NCI-H510A treated with DMSO at 0.1 percent for 48 hours (cell line): ENCODE data around the gene PSEN2.
A peak's percentile ranks its signal among the peaks of the same experiment; 100 is the strongest.

ENCODE experiments used
- DNase-seq: peaks from one replicate; lab custom pipeline; 2025; lab: John Stamatoyannopoulos, UW

PSEN2 gene

DNA sequence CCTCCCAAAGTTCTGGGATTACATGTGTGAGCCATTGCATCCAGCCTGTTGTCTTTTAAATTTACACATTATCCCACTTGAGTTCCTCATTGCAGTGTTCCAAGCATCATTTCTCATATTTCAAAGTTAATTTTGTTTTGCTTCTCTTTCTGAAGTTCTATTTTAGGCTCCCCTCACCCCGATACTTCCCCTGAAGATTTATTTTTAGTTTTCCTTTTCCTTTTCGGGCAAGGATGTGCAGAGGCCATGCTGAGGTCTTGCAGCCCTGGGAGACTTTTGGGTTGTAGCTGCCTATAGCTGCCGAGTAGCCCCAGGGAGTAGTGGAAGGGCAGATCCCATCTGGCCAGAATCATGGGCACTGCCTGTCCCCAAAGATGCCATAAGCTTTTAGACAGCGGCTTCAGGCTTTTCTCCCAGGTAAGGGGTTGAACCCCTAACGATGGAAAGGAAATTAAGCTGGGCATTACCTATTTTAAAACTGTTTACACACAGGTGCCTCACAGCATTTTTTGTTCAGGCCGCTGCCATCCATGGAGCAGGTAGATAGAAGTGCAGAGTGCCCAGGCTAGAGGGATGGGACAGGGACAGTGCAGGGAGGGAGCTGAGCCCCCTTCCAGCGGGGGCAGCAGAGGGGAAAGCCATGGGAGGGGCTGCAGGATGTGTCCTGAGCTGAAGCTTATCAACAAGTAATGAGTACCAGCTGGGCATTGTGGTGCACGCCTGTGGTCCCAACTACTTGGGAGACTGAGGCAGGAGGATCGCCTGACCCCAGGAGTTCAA lies 15.9 kb downstream of the PSEN2 start:
- no peak for DNase-seq

DNA sequence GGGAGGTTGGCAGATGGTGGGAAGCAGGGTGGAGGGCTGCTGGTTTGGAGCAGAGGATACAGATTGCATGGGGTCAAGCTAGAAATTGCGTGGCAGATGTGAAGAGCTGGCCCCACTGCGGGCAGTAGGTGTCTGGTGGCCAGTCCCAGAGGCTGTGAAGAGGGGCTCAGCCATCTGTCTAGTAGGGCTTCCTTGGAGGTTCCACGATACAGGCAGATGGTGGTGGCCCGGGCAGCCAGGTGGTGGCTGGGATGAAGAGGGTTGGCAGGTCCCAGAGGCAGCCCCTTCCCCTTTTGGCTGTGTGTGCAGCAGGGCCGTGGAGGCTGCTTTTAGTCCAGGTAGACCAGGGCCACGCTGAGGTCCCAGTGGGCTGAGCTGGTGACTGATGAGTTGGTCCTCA lies 16.6 kb downstream of the PSEN2 start:
- no peak for DNase-seq

DNA sequence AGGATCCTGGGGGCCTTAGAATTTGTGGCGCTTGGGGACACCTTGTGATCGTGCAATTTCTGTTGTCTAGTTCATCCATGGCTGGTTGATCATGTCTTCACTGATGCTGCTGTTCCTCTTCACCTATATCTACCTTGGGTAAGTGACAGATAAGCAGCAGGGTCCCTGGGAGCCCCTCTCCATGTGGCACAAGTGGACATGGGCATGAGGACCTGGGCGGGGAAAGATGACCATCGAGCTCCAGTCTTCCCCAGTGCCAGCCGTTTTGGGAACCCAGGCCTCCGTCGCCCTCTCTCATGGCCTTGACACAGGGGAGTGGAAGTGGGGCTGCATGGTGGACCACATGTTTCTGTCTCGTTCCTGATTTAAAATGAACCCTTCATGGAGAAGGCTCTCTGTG lies 17.6 kb downstream of the PSEN2 start:
- DNase-seq = no peak

DNA sequence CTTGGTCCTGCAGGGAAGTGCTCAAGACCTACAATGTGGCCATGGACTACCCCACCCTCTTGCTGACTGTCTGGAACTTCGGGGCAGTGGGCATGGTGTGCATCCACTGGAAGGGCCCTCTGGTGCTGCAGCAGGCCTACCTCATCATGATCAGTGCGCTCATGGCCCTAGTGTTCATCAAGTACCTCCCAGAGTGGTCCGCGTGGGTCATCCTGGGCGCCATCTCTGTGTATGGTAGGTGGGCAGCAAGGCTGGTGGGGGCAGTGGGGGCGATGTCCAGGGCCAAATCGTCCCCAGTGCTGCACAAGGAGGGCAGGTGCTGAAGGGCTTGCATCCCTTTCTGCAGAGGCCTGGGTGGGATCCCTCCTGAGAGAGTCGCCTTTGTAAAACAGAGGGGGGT lies 18.4 kb downstream of the PSEN2 start:
- no peak for DNase-seq

DNA sequence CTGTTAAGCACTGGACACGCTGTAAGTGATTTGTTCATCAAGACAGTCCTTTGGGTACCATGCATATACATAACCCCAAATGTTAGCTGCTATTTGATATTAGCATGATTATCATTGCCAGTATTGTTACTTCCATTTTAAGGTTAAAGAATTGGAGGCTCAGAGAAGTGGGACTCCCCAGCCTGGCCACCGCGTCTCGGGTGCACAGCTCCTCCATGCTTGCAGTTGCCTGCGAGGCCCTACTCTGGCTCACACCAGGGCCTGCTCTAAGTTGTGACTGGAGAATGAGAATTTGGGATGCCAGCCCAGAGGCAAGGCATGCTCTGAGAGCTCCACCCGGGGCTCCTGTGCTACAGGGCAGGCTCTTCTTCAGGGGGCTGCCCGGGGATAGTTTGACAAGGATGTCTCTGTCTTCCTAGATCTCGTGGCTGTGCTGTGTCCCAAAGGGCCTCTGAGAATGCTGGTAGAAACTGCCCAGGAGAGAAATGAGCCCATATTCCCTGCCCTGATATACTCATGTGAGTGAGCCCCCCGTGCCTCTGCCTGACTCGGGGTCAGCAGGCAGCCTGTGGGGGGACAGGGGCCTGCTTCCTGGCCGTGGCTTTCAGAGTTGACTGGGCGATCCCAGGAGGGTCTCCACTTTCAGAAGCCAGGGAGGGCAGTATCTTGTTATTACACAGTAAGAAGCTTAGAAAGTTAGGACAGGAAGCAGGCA lies 19.4 kb downstream of the PSEN2 start:
- DNase-seq = no peak

DNA sequence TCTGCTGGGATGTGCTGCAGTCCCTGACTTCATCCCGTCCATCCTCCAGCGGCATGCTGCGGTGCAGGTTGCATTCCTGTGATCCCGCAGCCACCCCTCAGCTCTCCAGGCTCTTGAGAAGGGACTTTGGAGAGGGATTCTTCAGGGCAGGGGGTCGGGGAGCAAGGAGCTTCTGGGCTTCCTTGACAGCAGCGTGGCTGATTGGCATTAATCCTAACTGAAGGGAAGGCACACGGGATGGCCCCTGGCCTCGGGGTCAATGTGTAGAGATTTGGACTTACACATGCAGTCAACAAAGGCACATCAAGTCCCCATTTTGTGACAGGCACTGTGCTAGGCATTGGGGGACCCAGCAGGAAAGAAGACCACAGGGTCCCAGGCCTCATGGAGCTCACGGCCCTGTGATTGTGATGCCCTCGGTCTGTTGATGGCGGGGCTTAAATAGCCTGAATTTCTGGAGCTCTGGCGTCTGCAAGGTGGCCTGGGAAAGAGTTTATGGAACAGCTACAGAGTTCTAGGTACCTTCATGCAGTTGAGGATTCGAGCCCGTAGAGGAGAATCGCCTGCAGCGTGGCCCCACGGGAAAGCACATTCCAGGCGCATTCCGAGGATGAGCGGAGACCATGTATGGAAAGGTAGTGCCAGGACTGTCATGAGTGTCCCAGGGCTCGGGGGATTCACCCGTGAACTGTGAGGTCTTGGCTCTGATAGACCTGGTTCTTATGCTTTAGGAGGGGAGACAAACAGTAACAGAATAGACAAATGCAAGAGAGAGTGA lies 20.1 kb downstream of the PSEN2 start:
- DNase-seq = no peak

DNA sequence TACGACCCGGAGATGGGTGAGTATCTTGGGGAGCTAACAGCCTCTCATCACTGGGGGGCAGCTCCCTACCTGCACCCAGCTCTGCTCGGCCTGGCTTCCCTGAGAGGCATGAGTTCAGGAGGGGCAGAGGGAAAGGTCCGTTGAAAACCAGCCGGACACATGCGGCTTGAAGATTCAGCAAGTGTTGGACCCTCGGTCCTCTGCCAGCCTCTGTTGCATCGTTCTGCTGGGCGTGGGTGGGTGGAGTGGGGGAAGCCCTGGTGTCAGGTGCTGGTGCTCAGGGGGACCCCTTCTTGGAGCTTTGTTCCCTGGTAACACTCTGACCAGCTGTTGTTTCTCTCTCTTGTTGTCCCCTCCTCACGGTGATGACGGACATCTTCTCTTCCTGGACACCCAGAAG lies 20.9 kb downstream of the PSEN2 start:
- no peak for DNase-seq

DNA sequence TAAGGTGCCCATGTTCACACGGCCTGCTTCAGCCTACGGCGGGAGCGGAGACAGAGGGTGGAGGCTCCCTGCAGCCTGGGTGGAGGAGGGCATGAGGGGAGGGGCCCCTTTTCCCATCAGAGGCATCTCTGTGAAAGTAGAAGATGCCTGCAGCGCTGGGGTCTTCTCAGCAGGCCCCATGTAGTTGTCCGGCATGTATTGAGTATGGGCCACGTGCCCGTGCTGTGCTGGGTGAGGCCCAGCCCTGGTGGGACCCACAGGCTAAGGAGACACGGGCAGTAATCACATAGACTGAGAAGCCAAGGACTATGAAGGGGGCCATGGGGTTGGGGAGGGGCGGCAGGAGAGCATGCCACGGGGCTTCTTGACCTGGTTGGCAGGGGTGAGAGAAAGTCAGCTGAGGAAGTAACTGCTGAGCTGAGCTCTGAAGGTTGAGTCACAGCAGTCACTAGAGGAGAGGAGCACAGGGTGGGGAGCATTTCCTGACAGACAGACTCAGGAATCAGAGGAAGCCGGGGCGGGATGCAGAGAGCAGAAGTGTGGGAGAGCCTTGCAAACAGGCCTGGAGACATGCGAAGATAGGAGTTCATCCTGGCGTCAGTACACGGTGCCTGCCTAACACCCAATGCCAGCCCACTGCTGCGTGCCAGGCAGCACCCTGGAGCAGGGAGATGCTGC lies 21.6 kb downstream of the PSEN2 start:
- no peak for DNase-seq

DNA sequence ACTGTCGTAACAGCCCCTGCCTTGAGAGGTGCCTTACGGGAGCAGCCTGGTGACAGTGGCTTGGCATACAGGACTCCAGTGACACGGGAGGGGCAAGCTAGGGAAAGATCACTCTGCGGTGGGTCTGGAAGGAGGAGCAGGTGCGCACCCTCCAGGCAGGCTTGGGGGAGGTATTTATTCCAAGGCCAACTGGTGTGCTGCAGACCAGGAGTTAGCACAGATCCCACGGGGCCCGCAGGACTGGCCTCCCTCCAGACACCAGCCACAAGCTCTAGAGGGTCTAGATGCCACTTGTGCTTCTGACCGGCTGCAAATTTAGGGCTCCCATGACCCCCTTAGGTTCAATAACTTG lies 22.1 kb downstream of the PSEN2 start:
- no peak for DNase-seq

DNA sequence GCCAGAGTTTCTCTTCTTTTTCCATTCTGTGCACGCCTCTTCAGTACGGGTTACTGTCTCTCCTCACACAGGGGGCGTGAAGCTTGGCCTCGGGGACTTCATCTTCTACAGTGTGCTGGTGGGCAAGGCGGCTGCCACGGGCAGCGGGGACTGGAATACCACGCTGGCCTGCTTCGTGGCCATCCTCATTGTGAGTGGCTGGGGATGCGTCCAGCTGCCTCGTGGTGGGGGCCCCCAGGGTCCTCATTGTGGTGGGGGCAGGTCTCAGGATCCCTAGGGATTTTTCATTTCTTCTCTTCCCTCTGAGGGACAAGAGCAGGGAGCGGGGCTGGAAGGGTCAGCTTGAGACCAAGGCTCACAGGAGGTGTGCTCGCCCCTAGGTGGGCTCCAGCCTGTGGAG lies 23.5 kb downstream of the PSEN2 start:
- no peak for DNase-seq

DNA sequence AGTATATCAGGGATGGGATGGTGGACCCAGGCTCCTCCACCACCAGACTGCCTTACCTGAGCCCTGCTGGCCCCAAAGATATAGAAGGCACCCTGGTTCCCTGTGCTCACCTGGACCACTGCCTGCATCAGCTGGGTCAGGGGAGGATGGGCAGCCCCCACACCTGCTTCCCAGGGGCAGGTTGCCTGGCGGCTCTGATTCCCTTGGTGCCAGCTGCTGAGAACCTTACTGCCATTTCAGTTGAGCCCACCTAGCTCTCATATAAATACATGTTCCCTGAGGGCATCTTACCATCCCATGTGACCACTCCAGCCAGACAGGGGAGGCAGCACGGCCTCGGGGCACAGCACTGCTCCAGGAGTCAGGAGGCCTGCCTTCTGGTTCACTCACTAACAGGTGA lies 24.4 kb downstream of the PSEN2 start:
- DNase-seq = no peak

DNA sequence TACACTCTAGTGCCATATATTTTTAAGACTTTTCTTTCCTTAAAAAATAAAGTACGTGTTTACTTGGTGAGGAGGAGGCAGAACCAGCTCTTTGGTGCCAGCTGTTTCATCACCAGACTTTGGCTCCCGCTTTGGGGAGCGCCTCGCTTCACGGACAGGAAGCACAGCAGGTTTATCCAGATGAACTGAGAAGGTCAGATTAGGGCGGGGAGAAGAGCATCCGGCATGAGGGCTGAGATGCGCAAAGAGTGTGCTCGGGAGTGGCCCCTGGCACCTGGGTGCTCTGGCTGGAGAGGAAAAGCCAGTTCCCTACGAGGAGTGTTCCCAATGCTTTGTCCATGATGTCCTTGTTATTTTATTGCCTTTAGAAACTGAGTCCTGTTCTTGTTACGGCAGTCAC lies 25.2 kb downstream of the PSEN2 start:
- peak; percentile 3 for DNase-seq

DNA sequence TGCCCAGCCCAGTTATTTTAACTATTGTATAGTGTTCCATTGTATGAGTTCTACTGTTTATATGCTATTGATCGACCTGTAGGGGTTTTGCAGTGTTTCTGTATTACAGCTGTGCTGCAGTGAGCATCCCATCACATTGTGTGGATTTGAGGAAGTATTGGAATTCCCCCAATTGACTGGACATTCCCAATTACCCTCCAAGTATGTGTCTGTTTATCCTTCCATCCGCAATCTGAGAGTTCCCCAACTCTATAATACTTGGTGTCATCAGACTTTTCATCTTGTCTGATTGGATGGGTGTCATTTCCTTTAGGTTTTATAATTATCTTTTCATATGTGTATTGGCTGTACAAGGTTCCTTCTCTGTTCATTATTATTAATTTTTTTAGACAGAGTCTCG lies 27.8 kb downstream of the PSEN2 start:
- no peak for DNase-seq

DNA sequence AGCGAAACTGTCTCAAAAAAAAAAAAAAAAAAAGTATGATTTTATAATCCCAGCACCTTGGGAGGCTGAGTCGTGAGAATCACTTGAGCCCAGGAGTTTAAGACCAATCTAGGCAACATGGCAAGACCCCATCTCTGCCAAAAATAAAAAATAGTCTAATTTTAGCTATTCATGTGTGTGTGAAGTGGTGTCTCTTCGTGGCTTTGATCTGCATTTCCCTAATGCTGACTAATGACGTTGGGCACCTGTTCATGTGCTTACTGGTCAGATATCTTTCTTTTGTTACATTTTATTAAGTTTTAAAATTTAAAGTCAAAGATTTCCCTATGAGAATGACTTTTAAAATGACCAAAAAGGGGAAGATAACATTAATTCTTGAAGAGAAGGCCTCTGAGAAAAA lies 31.0 kb downstream of the PSEN2 start:
- DNase-seq = no peak

DNA sequence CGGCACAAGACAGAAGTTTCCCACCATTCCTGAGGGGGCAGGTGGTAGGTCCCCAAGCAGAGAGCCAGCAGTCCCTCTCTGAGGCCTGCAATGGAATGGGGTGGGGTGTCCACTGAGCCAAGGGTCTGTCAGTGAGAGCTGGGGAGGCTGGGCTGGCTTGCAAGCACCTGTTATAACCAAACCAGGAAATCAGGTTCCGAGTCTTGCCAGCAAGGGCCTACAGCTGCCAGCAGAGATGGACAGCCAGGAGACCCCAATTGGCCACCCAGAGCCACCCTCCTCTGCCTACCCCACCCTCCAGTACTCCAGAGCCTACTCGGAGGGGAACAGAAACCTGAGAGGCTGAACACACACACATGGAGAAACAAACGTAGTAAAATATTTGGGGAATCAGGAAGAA lies 32.2 kb downstream of the PSEN2 start:
- DNase-seq = no peak

DNA sequence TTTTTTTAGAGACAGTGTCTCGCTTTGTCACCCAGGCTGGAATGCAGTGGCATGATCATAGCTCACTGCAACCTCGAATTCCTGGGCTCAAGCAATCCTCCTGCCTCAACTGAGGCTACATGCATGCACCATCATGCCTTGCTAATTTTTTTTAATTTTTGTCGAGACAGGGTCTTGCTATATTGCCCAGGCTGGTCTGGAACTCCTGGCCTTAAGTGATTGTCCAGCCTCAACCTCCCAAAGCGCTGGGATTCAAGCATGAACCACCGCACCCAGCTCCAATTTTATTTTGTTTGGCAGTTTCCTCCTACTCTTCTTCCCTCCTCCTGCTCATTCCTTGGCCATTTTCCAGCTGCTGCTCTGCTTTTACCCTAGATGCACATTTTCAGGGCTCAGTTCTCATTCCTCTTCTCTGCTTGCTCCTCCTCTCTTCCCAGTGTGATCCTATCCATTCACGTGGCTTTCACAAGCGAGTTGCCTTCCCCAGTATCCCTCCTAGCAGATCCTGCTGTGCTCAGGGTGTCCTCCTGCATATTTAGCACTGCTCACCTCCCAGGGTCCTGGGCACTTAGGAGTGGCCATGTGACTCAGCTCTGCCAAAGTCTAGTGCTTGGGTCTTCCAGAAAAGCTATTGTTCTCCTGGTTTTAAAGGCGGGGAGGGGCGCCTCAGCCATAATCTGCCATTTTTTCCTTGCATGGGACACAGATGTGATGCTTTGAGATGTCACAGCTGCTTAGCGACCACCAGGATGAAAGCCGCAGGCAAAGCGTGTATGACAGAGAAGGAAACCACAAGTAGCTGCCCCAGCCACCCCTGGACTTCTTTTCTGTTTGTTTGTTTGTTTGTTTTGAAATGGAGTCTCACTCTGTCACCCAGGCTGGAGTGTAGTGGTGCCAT lies 33.7 kb downstream of the PSEN2 start:
- DNase-seq = no peak

DNA sequence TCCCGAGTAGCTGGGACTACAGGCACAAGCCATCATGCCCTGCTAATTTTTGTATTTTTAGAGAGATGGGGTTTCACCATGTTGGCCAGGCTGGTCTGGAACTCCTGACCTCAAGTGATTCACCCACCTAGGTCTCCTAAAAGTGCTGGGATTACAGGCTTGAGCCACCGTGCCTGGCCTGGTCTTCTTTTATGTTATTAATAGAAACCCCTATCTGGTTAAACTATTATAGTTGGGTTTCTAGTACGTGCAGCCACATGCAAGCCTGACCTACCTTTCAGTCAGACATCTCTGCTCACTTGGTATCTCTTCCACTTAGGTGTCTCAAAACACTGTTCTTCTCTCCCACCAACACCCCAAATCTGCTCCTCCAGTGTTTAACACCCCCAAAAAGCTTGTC lies 34.4 kb downstream of the PSEN2 start:
- DNase-seq = no peak

DNA sequence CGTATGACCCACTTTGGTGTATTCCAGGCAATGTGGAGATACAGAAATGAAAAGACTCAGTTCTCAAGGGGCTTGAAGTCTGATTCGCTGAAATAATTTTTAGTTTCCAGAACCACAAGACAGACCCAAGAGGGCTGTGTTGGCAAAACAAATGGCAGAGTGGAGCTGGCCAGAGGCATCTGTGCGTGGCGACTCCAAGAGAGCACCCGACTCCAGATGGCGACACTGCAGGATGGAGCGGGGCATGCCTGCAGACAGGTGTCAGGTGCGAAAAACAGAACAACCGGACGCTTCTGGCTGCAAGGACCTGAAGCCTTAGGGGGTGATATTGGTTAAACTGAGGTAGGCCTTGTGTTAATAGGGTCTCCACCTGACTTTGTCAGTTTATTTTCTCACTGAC lies 38.0 kb downstream of the PSEN2 start:
- no peak for DNase-seq

DNA sequence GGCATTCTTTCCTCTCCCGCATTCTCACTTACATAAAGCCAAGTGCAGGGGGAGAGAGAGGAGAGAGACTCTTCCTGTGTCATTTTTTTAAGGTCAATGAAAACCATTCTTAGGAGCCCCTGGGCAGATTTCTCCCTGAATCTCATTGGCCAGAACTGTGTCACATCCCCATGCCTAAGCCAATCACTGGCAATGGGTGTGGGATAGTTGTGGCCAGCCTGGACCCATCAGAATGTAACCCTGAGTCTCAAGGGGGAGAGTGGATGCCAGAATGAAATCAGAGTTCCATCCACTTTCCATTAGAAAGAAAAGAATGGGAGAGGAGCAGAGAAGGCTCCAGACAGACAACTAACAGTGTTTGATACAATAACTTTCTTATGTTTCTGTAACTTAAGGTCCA lies 38.5 kb downstream of the PSEN2 start:
- no peak for DNase-seq

DNA sequence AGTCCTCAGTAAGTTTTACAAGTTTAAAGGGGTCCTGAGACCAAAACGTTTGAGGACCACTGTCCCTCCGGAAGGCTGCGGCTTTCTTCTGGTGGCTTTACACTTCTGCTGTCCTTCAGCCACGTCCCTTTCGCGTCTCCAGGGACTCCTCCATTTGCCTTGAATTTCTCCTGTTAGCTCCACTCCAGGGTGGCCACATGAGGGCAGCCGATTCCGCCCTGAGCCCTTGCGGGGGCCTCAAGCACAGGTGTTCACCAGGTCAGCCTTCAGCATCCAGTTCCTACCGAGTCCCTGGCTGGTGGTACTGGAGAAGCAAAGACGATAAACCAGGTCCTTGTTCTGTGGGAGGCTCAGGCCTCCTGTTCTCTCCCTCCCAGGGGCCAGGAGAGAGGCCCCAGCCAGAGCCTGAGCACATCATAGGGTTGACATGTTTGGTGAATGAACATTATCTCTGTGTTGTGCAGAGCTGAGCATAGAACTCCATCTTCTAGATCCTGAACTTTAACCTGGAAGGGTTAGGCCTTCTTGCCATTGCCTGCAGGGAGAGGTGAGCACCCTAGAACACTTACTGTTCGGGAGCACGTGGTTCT lies 42.3 kb downstream of the PSEN2 start:
- DNase-seq = peak; percentile 42

DNA sequence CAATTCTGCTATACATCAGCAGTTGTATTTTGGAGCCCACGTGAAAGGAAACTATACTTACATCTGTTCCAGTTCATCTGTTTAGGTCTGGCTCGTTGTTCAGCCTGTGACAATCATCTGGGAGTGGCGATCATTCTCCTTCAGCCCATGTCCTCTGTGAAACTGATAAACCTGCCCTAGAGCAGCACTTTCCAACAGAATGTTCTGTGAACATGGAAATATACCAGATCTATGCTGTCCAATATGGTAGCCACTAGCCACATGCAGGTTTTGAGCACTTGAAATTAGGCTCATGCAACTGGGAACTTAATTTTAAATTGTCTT lies 45.2 kb downstream of the PSEN2 start:
- DNase-seq = no peak
